ENCODE data around the gene LCE3A.

DNA sequence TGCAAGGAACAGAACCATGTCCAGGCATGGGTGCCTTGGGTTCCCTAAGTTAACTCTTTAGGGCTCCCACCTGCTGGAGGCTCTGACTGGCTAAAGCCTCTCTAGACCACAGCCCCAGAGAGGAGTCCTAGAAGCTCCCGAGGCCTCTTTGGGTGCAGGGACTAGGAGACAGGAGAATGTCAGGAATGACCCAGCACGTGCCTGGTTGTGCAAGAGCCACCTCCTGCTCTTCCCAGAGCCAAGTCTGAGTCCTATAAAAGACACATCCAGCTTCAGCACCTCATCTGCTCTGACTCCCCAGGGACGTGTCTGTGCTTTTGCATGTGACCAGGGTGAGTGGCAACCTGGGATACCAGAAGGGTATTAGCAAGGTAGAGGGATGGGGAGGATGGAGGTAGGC lies 40.2 kb upstream of the LCE3A start, which contains the start of gene LCE2D:
- no peak for TF ChIP-seq CHD2 (IDR thresholded peaks at IDR 0.05; ENCODE audit: low read length, partially characterized antibody)
- TF ChIP-seq, protein P1, sequence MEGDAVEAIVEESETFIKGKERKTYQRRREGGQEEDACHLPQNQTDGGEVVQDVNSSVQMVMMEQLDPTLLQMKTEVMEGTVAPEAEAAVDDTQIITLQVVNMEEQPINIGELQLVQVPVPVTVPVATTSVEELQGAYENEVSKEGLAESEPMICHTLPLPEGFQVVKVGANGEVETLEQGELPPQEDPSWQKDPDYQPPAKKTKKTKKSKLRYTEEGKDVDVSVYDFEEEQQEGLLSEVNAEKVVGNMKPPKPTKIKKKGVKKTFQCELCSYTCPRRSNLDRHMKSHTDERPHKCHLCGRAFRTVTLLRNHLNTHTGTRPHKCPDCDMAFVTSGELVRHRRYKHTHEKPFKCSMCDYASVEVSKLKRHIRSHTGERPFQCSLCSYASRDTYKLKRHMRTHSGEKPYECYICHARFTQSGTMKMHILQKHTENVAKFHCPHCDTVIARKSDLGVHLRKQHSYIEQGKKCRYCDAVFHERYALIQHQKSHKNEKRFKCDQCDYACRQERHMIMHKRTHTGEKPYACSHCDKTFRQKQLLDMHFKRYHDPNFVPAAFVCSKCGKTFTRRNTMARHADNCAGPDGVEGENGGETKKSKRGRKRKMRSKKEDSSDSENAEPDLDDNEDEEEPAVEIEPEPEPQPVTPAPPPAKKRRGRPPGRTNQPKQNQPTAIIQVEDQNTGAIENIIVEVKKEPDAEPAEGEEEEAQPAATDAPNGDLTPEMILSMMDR (IDR thresholded peaks at IDR 0.05): no peak
- TF ChIP-seq SREBF2 (IDR thresholded peaks at IDR 0.05): no peak
